Measurements from ENCODE around the gene STK38.
A peak's percentile ranks its signal among the peaks of the same experiment; 100 is the strongest.

STK38 gene

DNA sequence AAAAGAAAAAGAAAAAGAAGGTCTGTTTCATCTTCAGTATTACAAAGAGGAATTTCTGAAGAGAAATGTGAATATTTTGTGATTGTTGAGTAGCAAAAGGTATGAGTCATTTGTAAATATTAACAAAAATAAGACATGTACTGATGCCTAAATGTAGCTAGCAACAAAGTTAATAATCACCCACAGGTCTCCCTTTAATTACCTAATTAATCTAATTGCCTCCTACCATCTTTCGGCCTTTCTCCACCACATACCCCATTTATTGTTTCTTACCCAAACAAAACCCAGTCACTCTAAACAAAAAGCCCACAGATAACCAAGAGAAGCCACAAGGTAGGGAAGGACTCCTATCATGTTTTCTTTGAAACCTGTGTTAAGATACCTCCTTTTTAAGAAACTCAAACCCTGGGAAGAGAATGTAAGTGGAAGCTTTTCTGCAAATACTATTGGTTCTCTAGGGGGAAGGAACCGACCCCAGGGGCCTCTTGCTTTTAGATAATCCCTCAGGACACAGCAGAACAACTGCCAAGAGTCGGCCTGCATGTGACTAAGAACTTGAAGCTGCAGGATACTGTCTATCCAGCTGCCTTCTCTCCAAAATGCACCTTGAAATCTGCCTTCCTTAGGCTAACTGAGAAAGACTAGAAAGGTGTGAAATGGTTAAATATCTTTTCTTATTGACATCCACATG lies 16.1 kb upstream of the STK38 start:
- no peak for DNase-seq

DNA sequence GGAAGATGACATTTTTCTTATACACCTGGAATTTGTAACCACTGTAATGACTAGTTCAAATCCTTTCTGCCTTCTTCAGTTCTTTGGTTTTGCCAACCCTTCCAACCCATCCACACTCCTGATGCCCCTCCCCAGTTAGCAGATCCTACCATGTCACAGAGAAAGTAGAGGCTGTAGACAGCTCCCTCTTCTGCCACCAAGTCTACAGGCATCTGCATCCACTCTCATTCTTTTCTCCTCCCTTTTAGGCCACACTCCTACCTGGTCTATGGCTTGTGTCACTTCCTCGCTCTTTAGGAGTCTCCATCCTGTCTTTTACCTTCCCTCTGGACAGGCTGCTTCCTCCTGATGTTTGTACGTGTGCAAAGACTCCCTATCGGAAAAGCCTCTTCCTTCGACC lies 13.5 kb upstream of the STK38 start:
- DNase-seq: no peak

DNA sequence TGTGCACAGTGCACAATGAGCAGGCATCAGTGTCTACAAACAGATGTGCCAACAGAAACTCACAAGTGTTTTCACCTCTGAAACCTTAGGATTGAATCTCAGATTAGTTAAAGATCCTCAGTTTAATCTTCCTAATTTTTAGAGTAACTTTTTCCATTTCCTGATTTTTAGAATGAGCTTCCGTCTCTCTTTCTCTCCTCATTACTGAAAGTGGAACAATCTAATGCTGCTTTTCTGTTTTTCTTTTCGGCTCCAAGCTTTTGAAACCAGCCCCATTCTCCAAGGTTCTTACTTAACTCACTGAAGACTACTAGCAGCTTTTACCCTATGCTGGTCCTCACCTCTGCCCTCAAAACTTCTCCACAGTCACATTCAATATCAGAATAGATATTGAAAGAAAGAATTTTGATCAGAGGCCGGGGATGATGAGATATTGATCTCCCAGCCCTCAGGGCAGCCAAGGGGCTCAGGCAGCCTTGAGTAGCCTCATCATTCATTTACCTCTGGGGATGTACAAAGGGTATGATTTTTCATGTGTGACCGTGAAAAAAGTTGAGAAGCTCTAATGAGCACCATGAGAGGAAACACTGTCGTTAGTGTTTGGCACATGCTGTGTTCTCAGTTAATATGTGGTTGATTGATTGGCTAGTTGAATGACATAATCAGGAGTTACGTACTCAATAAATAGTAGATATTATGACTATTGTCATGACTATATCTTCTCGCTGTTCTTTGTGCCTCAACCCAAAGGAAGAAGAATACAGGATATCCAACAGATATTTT lies 11.9 kb upstream of the STK38 start:
- no peak for DNase-seq

DNA sequence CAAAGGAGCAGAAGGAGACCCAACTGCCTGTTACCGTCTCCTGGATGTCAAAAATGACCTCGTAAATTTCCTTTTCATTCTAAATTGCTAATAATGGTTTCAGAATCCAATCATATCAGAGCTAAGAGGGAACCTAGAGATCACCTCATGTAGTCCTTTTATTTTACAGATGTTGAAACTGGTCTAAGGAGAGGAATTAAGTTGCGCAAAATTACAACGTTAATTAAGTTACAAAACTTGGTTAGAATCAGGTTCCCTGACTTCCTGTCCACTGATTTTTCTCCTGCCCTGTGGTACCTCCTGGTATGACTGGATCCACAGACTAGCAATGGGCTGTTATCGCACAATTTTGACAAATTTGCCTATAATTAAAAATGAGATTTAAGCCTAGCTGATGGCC lies 9.0 kb upstream of the STK38 start:
- DNase-seq: no peak

DNA sequence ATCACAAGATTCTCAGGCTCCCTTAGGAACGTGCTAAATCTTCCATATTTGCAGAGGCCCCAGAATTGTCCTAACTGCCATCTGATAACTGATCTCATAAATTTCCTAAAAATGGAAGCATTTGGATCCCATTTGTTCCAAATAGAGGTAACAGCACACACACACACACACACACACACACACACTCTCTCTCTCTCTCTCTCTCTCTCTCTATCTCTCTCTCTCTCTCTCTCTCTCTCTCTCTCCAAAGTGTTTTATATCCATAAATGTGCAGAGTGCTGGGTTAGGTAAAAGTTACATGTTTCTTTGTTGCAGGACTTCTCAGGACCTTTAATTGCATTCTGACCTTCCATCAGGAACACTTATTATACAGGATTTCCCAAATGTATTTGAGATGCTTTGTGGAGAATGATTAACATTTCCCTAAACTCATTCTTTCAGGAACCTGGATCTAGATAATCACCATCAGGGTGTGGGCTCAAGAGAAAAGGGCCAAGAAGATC lies 8.5 kb upstream of the STK38 start:
- DNase-seq: no peak

DNA sequence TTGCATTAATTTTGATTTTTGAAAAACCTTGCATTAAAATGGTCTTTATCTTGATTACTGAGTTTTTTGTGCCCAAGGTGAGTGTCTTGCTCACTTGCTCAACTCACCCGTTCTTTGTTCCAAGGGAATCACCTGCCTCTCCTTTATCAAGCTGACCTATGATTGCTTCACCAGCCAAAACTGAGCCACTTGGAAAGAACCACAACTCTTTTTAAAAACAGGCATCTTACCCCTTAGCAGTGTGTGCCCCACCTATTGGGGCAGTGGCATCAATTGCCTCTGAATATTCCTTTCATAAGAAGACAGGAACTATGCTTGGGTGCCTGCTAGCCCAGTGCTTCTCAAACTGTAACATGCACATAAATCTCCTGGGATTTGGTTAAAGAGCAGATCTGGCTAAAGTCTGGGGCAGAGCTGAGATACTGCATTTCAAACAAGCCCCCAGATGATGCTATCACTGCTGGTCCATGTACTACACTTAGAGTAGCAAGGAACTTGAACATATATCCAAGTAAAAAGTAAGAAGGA lies 3.3 kb upstream of the STK38 start:
- DNase-seq: no peak

DNA sequence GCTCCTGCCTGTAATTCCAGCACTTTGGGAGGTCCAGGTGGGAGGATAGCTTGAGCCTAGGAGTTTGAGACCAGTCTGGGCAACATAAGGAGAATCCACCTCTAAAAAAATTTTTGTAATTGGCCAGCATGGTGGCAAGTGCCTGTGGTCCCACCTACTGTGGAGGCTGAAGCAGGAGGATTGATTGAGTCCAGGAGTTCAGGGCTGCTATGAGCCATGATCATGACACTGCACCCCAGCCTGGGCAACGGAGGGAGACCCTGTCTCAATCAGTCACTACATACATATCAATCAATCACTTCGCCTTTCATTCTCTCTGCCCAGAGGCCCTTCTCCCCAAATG lies 1.1 kb upstream of the STK38 start:
- no peak for DNase-seq

DNA sequence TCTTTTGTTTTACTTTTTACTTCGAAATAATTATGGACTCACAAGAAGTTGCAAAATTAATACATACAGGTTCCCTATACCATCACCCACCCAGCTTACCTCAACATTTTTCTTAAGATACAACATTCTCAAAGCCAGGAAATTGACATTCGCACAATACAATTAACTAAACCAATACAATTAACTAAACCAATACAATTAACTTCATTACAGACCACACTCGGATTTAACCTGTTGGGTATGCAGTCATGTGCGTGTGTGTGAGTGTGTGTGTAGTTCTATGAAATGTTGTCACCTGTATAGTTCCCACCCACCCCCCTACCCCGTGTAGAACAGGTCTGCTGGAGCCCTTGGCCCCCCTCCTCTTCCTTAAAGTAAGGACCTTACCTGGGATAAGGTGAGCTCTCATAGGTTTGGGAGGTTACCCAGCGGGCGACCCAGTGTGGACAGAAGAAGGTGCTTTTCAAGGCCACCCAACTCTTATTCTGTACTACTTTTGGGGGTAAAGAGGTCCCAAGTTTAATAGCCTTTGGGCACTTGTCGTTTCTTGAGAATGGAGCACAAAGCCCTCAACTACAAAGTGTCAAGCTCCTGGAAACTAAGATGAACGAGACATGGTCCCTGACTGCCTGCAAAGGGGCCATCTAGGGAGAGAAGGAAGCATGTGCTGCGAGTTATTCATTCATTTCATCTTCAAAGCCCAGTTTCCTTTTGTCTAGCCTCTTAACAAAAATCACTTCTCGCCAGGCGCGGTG lies 544 bp upstream of the STK38 start:
- DNase-seq: no peak

DNA sequence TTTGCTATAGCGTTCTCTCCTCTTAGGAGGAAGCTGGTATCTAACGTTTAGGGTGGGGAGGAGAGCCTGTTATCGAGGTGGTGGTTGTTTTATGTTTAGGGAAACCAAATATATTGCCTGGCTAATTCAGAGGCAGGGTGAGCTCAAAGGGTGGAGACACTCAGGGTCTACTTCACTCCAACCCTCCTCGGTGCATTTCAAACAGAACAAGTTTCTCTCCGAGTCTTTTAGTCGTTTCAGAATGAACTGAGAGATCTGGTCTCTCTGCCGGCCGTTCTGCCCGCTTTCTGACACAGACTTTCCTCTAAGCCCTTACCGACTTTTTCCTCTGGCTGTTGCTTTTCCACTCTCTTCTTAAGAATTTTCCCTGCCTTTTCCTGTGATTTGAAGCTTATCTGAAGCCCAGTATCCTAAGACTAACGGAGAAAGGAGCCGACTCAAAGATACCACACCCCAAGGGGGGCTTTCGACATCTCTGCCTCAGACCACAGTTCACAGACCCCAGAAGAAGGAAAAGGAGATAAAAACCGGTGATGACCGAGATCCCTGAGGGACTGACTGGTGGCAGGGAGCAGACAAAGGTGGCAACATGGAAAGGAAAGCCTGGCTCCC lies 865 bp downstream of the STK38 start:
- DNase-seq: no peak

DNA sequence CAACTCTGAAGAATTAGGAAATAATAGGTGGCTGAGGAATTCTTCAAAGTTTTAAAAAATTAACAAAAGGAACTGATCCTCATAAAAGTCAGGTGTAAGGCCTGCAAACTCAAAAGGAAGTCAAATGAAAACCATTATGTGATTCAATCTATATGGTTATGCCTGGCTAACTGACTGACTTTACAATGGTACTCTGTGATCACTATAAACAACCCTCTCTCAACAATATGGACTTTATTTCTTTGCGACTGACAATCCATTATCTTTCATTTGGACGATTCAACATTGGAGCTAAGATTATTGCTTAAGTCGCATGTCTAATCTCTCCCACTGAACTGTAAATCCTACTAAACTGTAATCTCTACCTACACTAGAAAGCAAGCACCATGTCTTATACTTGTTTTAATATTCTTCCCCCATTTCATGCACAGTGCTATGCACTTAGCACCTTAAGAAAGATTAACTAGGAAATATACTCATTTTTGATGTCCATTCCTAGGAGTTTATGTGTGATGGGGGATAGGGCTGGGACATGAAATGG lies 1.4 kb downstream of the STK38 start:
- no peak for DNase-seq

DNA sequence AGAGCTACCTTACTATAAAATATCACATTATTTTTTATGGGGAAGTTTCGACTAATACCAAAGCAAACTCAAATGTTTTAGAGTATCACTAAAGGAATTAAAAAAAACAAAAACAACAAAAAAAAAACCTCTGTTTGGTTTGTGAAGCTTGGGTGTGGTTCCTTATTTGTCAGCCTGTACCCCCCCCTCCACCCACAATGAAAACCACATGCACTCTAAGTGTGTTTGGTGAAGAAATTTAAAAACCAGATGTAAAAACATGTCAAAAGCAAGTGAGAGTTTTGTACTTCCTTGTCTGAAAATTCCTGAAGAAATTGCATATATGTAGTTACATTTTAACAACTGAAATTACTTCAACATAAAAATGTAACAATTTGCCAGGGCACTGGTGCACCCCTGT lies 3.1 kb downstream of the STK38 start:
- DNase-seq: no peak

DNA sequence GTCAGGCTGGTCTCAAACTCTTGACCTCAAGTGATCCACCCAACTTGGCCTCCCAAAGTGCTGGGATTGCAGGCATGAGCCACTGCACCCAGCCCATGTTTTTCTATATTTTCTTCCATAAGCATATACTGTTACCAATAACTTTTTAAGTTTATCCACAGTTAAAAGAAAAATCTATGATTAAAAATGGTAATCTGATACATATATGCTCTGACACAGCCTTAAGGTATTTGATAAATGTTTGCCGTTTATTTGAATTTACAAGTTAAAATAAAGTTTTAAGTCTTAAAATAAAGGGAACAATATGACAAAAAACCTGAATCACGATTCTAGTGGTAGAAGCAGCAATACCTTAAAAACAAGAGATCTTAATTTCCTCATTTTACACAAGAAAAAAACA lies 5.2 kb downstream of the STK38 start:
- no peak for DNase-seq

DNA sequence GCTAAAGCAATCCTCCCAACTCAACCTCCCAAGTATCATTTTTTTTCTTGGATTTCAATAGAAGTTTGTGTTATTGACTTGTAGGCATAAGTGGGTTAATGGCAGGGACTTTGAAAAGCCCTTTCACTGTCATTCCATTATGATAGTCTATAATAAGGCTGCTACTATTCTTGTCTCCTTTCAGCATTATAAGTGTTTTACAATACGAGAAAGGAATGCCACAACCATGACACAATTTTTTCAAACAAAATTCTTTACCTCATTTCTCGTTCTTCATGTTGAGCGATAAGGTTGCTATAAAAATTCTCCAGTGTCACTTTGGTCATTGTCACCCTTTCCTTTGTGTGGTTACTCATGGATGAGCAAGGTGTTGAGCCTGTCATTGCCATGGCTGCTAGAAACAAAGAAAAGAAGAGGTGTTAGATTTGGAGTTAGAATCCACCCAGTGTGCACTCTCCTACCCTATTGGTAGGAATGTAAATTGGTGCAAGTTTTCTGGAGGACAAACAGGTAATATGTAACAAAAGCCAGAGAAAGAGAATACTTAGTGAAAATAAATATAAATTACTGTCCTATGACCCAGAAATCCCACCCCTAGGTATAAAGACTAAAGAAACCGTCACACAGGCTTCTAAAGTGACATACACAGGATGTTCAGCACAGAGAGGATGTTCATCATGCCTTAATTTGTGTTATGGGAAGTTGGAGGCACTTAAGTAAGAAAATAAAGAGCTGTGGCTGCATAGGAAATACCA lies 7.3 kb downstream of the STK38 start:
- DNase-seq: no peak

DNA sequence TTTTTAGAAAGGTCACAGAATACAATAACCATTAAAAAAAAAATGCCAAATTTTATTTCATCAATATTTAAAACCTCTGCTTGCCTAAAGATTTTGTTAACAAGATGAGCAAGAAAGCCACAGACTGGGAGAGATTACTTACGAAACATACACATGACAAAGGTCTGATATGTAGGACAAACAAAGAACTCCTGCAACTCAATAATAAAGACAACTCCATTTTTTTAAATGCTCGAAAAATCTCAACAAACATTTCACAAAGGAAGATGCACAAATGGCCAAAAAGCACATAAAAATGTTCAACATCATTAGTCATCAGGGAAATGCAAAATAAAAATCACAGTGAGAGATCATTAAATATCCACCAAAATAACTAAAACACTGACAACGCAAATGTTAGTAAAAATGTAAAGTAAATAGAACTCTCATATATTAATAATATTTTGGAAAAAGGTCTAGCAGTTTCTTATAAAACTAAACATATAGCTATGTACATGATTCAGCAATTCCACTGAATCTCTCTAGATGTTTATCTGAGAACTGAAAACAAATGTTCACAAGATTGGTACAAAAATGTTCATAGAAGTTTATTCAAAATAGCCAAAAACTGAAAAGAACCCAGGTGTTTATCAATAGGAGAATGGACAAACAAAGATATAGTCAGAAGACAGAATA lies 10.3 kb downstream of the STK38 start:
- DNase-seq: no peak

DNA sequence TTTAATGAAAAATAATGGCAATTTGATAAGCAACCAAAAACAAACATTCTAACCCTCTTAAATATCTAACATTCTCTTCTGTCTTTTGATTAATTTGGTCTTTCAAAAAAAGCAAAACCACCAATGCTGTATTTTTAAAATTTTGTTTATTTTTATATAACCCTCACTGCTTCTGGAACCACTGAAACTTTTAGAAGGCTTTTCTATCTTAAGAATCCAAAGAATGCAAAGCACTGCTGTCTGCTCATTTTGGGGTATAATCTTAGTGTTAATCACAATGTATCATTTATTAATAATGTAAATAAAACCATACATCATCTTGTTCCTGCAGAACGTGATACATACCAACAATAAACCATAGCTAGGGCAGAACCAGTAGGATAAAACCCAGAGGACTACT lies 14.0 kb downstream of the STK38 start:
- DNase-seq: no peak

DNA sequence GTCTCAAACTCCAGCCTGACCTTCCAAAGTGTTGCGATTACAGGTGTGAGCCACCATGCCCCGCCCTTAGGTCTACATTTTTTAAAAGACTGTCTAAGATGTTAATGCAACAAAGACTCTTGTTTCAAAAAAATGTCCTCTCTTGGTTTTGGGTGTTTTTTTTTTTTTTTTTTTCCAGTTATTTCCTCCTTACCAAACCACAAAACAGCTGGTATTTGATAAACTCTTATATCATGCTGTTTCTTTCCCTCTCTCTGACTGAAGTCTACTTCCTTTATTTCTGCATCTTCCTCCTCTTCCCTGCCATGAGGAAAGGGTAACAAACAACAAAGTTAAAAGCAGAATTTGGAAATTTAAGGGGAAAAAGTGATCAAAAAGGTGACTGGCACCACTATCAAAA lies 21.2 kb downstream of the STK38 start:
- no peak for DNase-seq

DNA sequence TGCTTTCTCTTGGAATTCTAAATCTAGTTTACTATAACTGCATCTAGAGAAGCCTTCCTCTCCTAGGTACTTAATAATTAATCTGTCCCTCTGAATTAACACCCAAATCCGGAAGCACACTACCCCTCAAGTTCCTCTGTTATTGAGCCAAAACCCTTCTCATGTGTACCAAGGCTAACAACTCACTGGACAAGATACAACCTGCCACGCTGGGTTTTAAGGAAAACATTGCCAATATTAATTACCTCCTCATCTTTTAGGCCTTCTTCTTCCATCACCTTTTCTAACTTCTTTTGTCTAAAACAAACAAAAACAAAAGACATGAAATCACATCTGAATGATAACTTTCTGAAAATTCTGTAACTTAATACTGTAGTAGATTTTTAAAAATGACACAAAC lies 21.9 kb downstream of the STK38 start:
- DNase-seq: no peak

DNA sequence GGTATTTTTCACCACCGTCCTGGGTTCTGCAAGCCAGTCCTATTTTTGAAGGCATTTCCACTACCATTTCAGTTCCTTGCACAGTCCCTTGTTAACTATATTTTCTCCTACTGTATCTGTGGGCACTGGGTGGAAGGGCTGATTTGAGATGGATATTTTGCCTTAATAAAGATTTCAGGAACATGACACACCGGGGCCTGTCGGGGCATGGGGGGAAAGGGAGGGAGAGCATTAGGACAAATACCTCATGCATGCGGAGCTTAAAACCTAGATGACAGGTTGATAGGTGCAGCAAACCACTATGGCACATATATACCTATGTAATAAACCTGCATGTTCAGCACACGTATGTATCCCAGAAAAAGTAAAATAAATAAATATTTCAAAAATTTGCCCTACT lies 22.4 kb downstream of the STK38 start:
- no peak for DNase-seq

DNA sequence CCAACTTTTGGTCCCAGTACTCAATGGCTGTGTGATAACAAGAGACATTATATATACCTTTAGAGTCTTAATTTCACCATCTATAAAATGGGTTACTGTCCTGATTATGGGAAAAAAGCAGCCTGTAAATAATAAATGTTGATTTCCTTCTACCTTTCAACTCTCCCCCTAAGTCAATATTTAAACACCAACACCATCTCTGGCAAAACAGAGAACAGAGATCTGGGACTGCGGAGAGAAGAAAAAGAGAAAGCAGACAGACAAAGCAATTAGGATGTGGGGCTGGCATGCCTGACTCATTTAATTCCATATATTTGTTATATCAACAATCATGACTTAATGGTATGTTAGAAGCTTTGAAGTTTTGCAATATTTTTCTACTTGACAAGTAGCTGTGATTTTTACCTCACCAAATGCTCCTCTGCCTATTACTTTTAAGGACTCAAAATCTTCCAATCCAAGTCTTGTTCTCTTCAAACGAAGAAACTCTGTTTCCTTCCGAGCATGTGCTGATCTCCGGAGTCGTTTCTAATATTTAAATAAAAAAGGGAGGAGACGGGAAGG lies 23.3 kb downstream of the STK38 start:
- no peak for DNase-seq

DNA sequence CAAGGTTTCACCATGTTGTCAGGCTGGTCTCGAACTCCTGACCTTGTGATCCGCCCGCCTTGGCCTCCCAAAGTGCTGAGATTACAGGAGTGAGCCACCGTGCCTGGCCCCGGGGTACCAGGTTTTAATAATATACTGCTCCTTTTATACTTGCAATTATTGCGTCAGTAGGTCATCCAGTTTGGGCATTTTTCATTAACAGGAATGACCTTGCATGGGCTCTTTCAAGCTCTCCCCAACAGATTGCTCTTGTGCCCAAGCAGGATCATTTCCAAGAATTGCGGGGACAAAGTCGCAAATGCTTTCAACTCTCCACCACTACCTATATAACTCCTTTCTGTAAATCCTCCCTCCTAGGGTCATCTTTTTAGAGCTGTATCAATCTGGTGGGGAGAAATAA lies 23.8 kb downstream of the STK38 start:
- DNase-seq: no peak

DNA sequence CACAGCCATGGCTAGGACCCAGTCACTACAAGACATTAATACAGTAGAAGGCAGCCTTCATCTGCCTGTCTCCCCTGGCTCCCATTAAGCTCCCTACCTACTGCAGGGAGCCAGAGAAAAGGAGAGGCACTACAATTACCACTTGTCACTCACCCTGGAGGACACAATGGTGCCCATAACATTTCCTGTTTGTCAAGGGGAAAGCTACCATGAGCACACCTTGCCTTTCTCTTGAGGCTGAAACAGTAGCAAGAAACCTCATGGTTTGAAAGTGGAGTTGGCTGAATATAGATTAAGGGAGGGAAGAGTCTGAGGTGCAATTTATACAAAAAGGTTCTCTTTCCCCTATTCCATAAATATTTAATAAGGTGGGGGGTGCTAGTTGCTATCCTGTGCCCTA lies 27.9 kb downstream of the STK38 start:
- DNase-seq: peak; percentile 62

Data from NCI-H345 (cell line).